ENCODE data around the gene POPDC3. TPM values are rescaled to one million over a fixed set of nuclear protein-coding genes. Genes with fewer than 3 reads are reported as not detected.

Gene POPDC3
- total RNA-seq, 4 donors from 2014 or later: not detected

DNA sequence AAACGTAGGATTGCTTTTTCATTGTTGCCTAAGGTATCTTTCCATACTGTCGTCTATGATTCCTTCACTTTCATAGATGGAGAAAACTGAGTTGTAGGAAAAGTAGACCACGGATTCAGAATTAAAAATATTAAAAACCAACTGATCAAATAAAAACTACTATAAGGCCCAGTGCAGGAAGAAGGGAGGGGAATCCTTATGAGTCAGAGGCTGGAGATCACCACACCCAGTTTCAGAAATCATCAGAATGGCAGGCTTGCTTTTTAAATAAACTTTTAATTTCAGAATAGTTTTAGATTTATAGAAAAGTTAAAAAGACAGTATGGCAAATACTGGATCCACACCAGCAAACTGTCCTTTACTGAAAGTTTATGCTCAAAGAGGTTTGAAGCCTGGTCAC lies 32.0 kb upstream of the POPDC3 start:
- H3K9me3 ChIP-seq: no peaks in the 10 kb centered on the region
- 81% methylated on average over 3 of the region's 3 CpGs for WGBS
- TF ChIP-seq CTCF (IDR thresholded peaks at IDR 0.05) (no peak), EP300 (IDR thresholded peaks at IDR 0.05) (no peak), POLR2A (IDR thresholded peaks at IDR 0.05) (no peak), POLR2AphosphoS5 (IDR thresholded peaks at IDR 0.05) (no peak)
- no peaks in the 10 kb centered on the region for H3K36me3 ChIP-seq
- no peak overlapping the region for H3K27ac ChIP-seq
- H3K27me3 ChIP-seq: no peaks in the 10 kb centered on the region
- H3K4me1 ChIP-seq: no peaks in the 10 kb centered on the region
- DNase-seq (ENCODE audit: low spot score in 2 of 2): no peak
- H3K4me3 ChIP-seq: no peak overlapping the region

DNA sequence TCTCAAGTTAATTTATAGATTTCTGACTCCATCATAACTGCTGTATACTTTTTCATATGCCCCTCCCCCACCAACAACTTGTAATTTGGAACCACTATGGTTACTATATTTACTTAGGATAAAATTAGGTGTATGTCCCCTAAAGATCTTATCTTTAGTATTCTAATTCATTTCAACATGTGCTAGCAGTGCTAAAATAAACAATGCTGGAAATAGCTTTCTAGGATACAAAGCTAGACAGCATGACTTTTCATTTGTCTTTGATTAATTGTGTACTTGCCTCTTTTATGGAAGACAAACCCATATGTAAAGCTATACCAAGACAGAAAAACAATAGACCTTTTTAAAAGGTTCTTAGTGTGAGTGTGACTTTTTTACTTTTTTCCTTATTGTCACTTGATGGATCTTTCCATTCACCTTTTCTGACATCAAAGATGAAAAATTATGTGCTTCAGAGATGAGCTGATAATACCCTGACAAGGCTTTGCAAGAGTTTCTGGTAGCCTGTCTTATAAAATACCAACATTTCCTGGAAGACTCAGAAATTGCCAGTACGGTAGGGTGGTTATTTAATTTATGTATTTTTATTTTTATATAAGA lies 31.2 kb upstream of the POPDC3 start:
- Histone ChIP-seq H3K4me3 (no peak overlapping the region), H3K27ac (no peak overlapping the region), H3K9me3 (no peaks in the 10 kb centered on the region), H3K4me1 (no peaks in the 10 kb centered on the region), H3K36me3 (no peaks in the 10 kb centered on the region), H3K27me3 (no peaks in the 10 kb centered on the region)
- 97% methylated on average over 1 of the region's 1 CpG for WGBS
- DNase-seq (ENCODE audit: low spot score in 2 of 2): no peak
- TF ChIP-seq EP300 (IDR thresholded peaks at IDR 0.05) (no peak), CTCF (IDR thresholded peaks at IDR 0.05) (no peak), POLR2AphosphoS5 (IDR thresholded peaks at IDR 0.05) (no peak), POLR2A (IDR thresholded peaks at IDR 0.05) (no peak)

- H3K9me3 ChIP-seq: no peaks in the 10 kb centered on the region
- H3K27ac ChIP-seq: no peak overlapping the region
- 58% methylated on average over 5 of the region's 5 CpGs for WGBS
- no peak overlapping the region for H3K4me3 ChIP-seq
- DNase-seq (ENCODE audit: low spot score in 2 of 2): no peak
- TF ChIP-seq EP300 (IDR thresholded peaks at IDR 0.05): no peak
- TF ChIP-seq POLR2AphosphoS5 (IDR thresholded peaks at IDR 0.05): no peak
- TF ChIP-seq POLR2A (IDR thresholded peaks at IDR 0.05): no peak
- TF ChIP-seq CTCF (IDR thresholded peaks at IDR 0.05): no peak
- H3K27me3 ChIP-seq: no peaks in the 10 kb centered on the region
- H3K4me1 ChIP-seq: no peaks in the 10 kb centered on the region
- H3K36me3 ChIP-seq: no peaks in the 10 kb centered on the region
These were observed 30.3 kb upstream of the POPDC3 start for GRCh38 chr6:105209950-105210706.

DNA sequence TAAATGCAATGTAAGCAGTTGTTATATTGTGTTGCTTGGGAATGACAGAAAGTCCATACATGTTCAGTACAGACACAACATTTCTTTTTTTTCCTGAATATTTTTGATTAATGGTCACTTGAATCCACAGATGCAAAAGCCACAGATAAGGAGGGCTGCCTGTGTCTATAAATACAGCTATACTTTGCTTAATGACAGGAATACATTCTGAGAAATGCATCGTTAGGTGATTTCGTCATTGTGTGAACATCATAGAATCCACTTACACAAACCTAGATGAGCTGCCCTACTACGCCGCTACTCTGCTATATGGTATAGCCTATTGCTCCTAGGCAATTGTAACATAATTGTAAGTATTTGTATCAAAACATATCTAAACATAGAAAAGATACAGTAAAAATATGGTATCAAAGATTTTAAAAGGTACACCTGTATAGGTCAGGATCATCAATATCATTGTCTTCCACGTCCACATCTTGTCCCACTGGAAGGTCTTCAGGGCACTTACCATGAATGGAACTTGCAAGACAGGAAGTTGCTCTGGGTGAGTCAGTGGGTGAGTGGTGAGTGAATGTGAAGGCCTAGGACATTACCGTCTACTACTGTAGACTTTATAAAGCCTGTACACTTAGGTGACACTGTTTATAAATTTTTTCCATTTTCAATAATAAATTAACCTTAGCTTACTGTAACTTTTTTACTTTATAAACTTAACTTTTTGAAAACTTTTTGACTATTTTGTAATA lies 27.9 kb upstream of the POPDC3 start:
- H3K27me3 ChIP-seq: no peaks in the 10 kb centered on the region
- H3K27ac ChIP-seq: no peak overlapping the region
- TF ChIP-seq EP300 (IDR thresholded peaks at IDR 0.05) (no peak), CTCF (IDR thresholded peaks at IDR 0.05) (no peak), POLR2A (IDR thresholded peaks at IDR 0.05) (no peak), POLR2AphosphoS5 (IDR thresholded peaks at IDR 0.05) (no peak)
- H3K4me3 ChIP-seq: no peak overlapping the region
- H3K9me3 ChIP-seq: no peaks in the 10 kb centered on the region
- WGBS: 89% methylated on average over 6 of the region's 6 CpGs
- no peak for DNase-seq (ENCODE audit: low spot score in 2 of 2)
- H3K36me3 ChIP-seq: no peaks in the 10 kb centered on the region
- H3K4me1 ChIP-seq: no peaks in the 10 kb centered on the region

GRCh38 chr6:105204768-105205167 lies 25.0 kb upstream of the POPDC3 start:
- no peaks in the 10 kb centered on the region for H3K9me3 ChIP-seq
- no peak overlapping the region for H3K27ac ChIP-seq
- H3K4me3 ChIP-seq: no peak overlapping the region
- DNase-seq (ENCODE audit: low spot score in 2 of 2): no peak
- TF ChIP-seq EP300 (IDR thresholded peaks at IDR 0.05) (no peak), CTCF (IDR thresholded peaks at IDR 0.05) (no peak)
- WGBS: 41% methylated on average over 4 of the region's 4 CpGs
- H3K27me3 ChIP-seq: no peaks in the 10 kb centered on the region
- no peaks in the 10 kb centered on the region for H3K4me1 ChIP-seq
- no peaks in the 10 kb centered on the region for H3K36me3 ChIP-seq
